HG03039 (cell line): Measurements from ENCODE around the gene NT5DC3.

Source experiments
- ATAC-seq: cut with Tn5 transposase; IDR thresholded peaks from one replicate; pipeline ENCODE4 v1.9.1; 2021; ENCODE audit warnings: mild to moderate bottlenecking, moderate library complexity; ENCODE audit not compliant: unreplicated experiment

The NT5DC3 gene

GRCh38 chr12:103833095-103833775, 7.8 kb downstream of the NT5DC3 start:
- no peak for ATAC-seq

GRCh38 chr12:103832048-103832997, 8.7 kb downstream of the NT5DC3 start:
- no peak for ATAC-seq

- ATAC-seq, result no peak
Observed at GRCh38 chr12:103830730-103831320, 10.2 kb downstream of the NT5DC3 start.

GRCh38 chr12:103830025-103830725, 10.9 kb downstream of the NT5DC3 start:
- ATAC-seq, result no peak

GRCh38 chr12:103829092-103829491, 11.9 kb downstream of the NT5DC3 start:
- ATAC-seq, result no peak

- ATAC-seq, result no peak
Observed at GRCh38 chr12:103827911-103828391, 13.1 kb downstream of the NT5DC3 start.

- no peak for ATAC-seq
Observed at GRCh38 chr12:103824845-103825244, 16.2 kb downstream of the NT5DC3 start.

GRCh38 chr12:103824290-103824689, 16.7 kb downstream of the NT5DC3 start:
- no peak for ATAC-seq

GRCh38 chr12:103823871-103824270, 17.2 kb downstream of the NT5DC3 start:
- no peak for ATAC-seq

- ATAC-seq, result no peak
Observed at GRCh38 chr12:103821773-103822172, 19.3 kb downstream of the NT5DC3 start.

GRCh38 chr12:103820881-103821489, 20.0 kb downstream of the NT5DC3 start:
- ATAC-seq, result no peak

GRCh38 chr12:103820361-103820760, 20.7 kb downstream of the NT5DC3 start:
- no peak for ATAC-seq

- no peak for ATAC-seq
Observed at GRCh38 chr12:103819892-103820291, 21.1 kb downstream of the NT5DC3 start.

GRCh38 chr12:103819312-103819711, 21.7 kb downstream of the NT5DC3 start:
- ATAC-seq, result no peak

GRCh38 chr12:103817791-103818190, 23.2 kb downstream of the NT5DC3 start:
- ATAC-seq, result no peak

- no peak for ATAC-seq
Observed at GRCh38 chr12:103816663-103817062, 24.4 kb downstream of the NT5DC3 start.

- no peak for ATAC-seq
Observed at GRCh38 chr12:103814436-103814835, 26.6 kb downstream of the NT5DC3 start.

- ATAC-seq, result no peak
Observed at GRCh38 chr12:103813949-103814348, 27.1 kb downstream of the NT5DC3 start.

GRCh38 chr12:103813426-103813825, 27.6 kb downstream of the NT5DC3 start:
- no peak for ATAC-seq

- no peak for ATAC-seq
Observed at GRCh38 chr12:103812789-103813188, 28.2 kb downstream of the NT5DC3 start.
